Upper lobe of right lung (tissue), 1 donor: ENCODE results near the gene BEND5. TPM values are rescaled to one million over a fixed set of nuclear protein-coding genes. Genes with fewer than 3 reads are reported as not detected.
A peak's percentile ranks its signal among the peaks of the same experiment; 100 is the strongest.

Experiments used
- ATAC-seq: fragments of 200-7000 bp; cut with Tn5 transposase; one replicate; pipeline ENCODE4 v1.9.1; 2020; ENCODE audit warnings: mild to moderate bottlenecking, moderate library complexity
- DNase-seq: peaks from one replicate; pipeline ENCODE4 v3.0.0-alpha.2; 2020
- H3K27ac ChIP-seq: fragments of 200-600 bp; one replicate; pipeline ENCODE4 v1.8.0; 2022
- H3K27me3 ChIP-seq: fragments of 200-600 bp; one replicate; pipeline ENCODE4 v1.8.0; 2022; ENCODE audit warnings: mild to moderate bottlenecking
- H3K36me3 ChIP-seq: fragments of 200-600 bp; one replicate; pipeline ENCODE4 v1.8.0; 2022
- H3K4me1 ChIP-seq: fragments of 200-600 bp; one replicate; pipeline ENCODE4 v1.8.0; 2022
- H3K4me3 ChIP-seq: fragments of 200-600 bp; one replicate; pipeline ENCODE4 v1.8.0; 2022; ENCODE audit warnings: mild to moderate bottlenecking
- H3K9me3 ChIP-seq: fragments of 200-600 bp; one replicate; pipeline ENCODE4 v1.8.0; 2022
- CTCF ChIP-seq: fragments of 200-600 bp; IDR thresholded peaks from one replicate; pipeline ENCODE4 v1.8.0; 2022; ENCODE audit warnings: antibody characterized with exemption
- intact Hi-C: fragments of 100-400 bp; cut with DNase I; formaldehyde crosslinking; loops from one replicate; pipeline ENCODE4 v1.11.0; 2022
- total RNA-seq: library from RNA; stranded (reverse); fragmentation: NEBNext Ultra II Directional; extraction: Animal tissue kit (Norgen Biotek cat#: 25700); gene quantifications from one replicate; pipeline ENCODE4 v1.2.1, GENCODE V29; 2021
- donor health status: DM: no; HTN: yes; CAD: no; lungs with severe emphysema.

BEND5 gene
- total RNA-seq, 1 donor from 2014 or later = 3.4 TPM

- TF ChIP-seq CTCF = no peak
- ATAC-seq = no peak
- Histone ChIP-seq H3K4me3 (no peak overlapping the region), H3K36me3 (no peaks in the 10 kb centered on the region), H3K4me1 (no peaks in the 10 kb centered on the region), H3K27me3 (no peaks in the 10 kb centered on the region), H3K9me3 (no peaks in the 10 kb centered on the region), H3K27ac (no peak overlapping the region)
- intact Hi-C loops = no loop called here
- no peak for DNase-seq
Measured at GRCh38 chr1:48686159-48686558, 90.5 kb downstream of the BEND5 start.

- Histone ChIP-seq H3K4me1 (no peaks in the 10 kb centered on the region), H3K4me3 (no peak overlapping the region), H3K27me3 (no peaks in the 10 kb centered on the region), H3K36me3 (no peaks in the 10 kb centered on the region), H3K9me3 (no peaks in the 10 kb centered on the region), H3K27ac (no peak overlapping the region)
- intact Hi-C loops = no loop called here
- DNase-seq (no peak), ATAC-seq (peak; percentile 47)
- TF ChIP-seq CTCF = no peak
Measured at GRCh38 chr1:48684381-48684780, 92.3 kb downstream of the BEND5 start.

GRCh38 chr1:48683839-48684238, 92.9 kb downstream of the BEND5 start:
- H3K9me3 ChIP-seq = no peaks in the 10 kb centered on the region
- no peak for TF ChIP-seq CTCF
- H3K27ac ChIP-seq = no peak overlapping the region
- no peak overlapping the region for H3K4me3 ChIP-seq
- no peaks in the 10 kb centered on the region for H3K27me3 ChIP-seq
- no peaks in the 10 kb centered on the region for H3K4me1 ChIP-seq
- no peak for ATAC-seq
- intact Hi-C loops = no loop called here
- DNase-seq = no peak
- H3K36me3 ChIP-seq = no peaks in the 10 kb centered on the region

- Histone ChIP-seq H3K4me1 (no peaks in the 10 kb centered on the region), H3K9me3 (no peaks in the 10 kb centered on the region), H3K27me3 (no peaks in the 10 kb centered on the region), H3K27ac (no peak overlapping the region), H3K4me3 (no peak overlapping the region), H3K36me3 (no peaks in the 10 kb centered on the region)
- intact Hi-C loops = no loop called here
- ATAC-seq = no peak
- no peak for DNase-seq
- no peak for TF ChIP-seq CTCF
Measured at GRCh38 chr1:48681476-48682305, 95.0 kb downstream of the BEND5 start.

DNA sequence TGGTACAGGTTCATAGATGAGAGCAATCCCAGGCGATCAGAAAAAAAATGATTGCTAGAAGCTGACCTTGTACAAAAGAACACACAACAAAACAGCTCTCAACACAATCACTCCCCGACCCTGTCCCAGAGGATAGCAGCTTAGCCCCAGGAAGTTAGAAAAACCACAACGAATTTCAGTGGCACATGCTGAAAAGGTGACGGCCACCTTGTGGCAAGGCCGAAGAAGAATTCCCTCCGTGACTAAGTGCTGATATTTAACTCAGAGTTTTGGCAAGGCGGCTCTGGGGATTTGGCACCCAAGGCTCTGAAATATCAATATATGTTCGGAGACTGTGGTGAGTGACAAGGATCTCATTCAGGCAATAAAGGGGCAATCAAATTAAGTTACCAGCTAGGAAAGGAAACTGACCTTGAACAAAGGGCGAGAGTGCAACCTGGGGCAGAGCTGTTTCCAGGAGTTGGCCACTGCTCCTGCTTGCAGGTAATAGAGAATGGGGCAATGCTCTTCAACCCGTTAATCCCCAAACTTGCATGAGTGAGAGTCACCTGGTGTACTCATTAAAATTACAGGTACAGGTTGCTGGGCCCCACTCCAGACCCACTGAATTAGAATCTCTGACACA, 96.2 kb downstream of the BEND5 start:
- Histone ChIP-seq H3K27me3 (no peaks in the 10 kb centered on the region), H3K36me3 (no peaks in the 10 kb centered on the region), H3K27ac (no peak overlapping the region), H3K9me3 (no peaks in the 10 kb centered on the region), H3K4me1 (no peaks in the 10 kb centered on the region), H3K4me3 (no peak overlapping the region)
- ATAC-seq = no peak
- DNase-seq = no peak
- intact Hi-C loops = no loop called here
- TF ChIP-seq CTCF = no peak
